ENCODE results near the gene KAZN.

KAZN gene

GRCh38 chr1:14677292-14677971 lies 78.9 kb downstream of the KAZN start:
- DNase-seq (ENCODE audit: low read depth) = peak; percentile 50

- DNase-seq (ENCODE audit: low read depth) = no peak
Measured at GRCh38 chr1:14678011-14678638, 79.6 kb downstream of the KAZN start.

DNA sequence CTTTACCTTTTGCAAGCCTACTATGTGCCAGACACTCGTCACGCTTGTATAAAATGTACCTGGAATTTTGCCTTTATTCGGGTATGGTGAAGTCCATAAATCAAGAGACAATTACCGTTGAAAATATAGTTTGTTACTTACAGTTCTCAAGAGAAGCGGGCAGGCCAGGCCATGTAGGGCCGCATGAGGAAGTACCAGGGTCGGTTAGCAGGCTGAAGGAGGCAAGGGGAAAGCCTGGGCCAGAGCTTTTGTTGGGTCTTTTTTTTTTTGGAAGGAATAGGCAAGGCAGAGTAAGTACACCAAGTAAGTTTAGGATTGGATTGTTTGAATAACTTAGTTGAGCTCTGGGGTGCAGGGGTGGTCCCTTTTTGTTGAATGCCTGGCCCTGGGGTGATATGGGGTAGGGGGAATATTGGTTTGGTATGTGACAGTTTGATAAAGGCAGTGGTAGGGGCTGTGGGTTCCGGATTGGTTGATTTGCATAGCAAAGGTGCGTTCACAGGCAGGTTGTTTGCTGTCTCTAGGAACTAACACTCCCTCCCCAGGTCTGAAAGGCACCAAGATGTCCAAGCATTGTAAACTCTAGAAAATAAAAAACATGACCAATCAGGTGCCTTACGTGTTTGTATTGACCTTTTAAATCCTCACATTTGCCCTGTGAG lies 80.7 kb downstream of the KAZN start:
- DNase-seq (ENCODE audit: low read depth) = no peak

GRCh38 chr1:14681182-14681581 lies 82.7 kb downstream of the KAZN start:
- peak; percentile 38 for DNase-seq (ENCODE audit: low read depth)

DNA sequence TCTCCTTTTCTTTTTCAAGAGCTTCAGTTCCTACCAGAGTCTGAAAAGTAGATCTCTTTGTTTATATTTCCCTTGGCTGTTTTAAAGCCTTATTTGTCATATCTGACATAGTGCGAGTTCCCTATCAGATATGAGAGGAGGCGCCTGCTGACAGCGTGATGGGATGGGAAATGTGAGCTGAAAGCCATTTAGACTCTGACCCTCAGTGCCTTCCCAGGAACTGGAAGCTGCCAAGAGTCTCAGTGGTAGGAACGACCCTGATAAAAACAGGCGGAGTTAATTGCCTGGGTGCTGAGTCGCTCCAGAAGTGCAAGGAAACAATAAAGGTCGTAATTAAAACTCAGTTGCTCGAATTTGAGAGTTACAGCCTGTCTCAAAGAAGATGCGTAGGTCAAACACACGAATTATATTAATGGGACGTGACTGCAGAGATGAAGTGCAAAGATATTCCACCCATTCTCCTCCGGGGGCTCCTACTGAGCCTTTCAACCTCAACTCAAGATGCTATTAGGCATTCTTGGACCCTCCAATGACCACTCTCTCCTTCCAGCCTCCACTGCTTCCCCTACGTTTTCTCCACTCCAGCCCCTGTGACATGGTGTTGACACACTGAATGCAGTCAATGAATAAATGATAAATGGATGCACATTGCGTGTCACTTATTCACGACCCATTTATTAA lies 84.6 kb downstream of the KAZN start:
- no peak for DNase-seq (ENCODE audit: low read depth)

DNA sequence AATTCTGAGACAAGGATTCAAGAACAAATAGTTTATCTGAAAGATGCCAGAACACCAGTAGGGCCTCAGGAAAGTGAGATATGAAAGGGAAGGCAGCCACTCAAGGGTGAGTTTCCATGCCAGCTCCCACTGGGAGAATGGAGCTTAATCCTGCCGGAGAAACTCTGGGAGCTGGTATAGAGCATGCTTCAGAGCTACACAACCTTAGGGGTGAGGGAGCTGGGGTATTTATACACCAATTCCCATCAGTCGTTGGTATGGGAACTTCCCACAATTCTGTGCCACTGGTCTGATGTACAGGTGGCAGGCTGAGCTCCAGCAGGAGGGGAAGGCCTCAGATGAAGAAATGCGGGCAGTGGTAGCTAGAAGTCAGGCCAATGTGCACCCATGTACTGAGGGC lies 86.6 kb downstream of the KAZN start:
- DNase-seq (ENCODE audit: low read depth) = no peak

GRCh38 chr1:14686701-14687100 lies 88.2 kb downstream of the KAZN start:
- DNase-seq (ENCODE audit: low read depth) = no peak

DNA sequence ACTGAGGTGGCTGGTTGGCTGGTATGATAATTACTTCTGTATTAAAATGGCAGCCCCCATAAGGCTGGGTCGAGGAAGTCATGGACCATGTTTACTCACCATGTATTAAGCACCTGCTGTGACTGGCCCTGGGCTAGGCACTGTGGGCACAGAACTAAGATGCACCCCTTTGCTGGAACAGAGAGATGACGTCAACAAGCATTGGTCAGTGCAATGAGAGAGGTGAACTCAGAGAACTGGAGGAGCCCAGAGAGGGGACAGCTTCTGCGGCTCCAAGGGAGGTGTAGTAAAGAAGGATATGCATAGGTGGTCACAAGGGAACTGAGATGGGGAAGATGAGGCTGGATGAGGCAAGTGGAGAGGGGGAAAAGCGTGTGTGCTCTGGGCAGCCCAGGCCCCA lies 88.7 kb downstream of the KAZN start:
- no peak for DNase-seq (ENCODE audit: low read depth)

DNA sequence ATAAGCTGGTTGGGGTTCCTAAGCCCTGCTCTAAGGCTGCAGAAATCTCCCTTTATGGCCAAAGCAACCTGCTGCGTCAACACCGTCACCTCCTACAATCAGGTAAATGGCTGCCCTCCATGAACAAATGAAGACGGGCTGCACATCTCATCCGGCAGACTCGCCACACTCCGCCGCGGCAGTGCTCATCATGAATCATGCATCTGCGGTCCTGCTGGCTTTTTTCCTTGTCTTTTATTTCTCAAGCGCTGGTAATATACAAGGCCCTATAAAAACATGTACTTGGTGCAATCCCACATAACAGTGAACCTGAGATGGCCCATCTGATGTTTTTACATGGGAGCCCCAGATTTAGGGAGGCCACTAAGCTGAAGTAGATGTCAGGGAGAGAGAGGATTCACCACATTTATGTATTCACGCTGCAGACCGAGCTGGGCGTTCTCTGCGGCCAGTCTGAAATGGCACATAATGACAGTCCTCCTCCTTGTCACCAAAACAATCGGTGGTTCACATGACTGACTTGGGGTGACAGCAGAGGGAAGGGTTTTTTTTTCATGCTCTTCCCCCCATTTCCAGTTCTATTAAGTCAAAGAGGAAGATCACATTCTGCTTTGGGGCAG lies 91.6 kb downstream of the KAZN start:
- no peak for DNase-seq (ENCODE audit: low read depth)

- DNase-seq (ENCODE audit: low read depth) = no peak
Measured at GRCh38 chr1:14693949-14694348, 95.5 kb downstream of the KAZN start.

- DNase-seq (ENCODE audit: low read depth) = no peak
Measured at GRCh38 chr1:14694589-14694988, 96.1 kb downstream of the KAZN start.

GRCh38 chr1:14696761-14697160 lies 98.3 kb downstream of the KAZN start:
- DNase-seq (ENCODE audit: low read depth) = no peak

GRCh38 chr1:14697353-14697752 lies 98.9 kb downstream of the KAZN start:
- no peak for DNase-seq (ENCODE audit: low read depth)

GRCh38 chr1:14698314-14698713 lies 99.8 kb downstream of the KAZN start:
- no peak for DNase-seq (ENCODE audit: low read depth)

DNA sequence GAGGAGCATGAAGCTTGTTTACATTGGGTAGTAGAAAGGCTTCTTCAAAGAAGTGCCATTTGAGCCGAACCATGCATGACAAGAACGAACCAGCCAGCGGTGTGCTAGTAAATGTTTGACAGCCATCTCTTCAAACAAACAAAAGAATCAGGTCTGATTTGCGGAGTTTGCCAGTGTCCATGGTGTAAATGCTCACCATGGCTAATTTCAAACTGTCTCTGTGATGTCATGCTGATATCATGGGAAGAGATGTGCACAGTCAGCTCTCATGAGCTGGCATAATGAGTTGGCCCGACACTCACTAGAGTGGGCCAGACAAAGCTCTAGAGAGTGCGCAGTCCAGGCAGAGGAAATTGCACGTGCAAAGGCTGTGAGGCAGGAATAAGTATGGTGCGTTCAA lies 101.1 kb downstream of the KAZN start:
- DNase-seq (ENCODE audit: low read depth) = no peak

- no peak for DNase-seq (ENCODE audit: low read depth)
Measured at GRCh38 chr1:14704846-14705245, 106.4 kb downstream of the KAZN start.

- no peak for DNase-seq (ENCODE audit: low read depth)
Measured at GRCh38 chr1:14705824-14706223, 107.3 kb downstream of the KAZN start.

DNA sequence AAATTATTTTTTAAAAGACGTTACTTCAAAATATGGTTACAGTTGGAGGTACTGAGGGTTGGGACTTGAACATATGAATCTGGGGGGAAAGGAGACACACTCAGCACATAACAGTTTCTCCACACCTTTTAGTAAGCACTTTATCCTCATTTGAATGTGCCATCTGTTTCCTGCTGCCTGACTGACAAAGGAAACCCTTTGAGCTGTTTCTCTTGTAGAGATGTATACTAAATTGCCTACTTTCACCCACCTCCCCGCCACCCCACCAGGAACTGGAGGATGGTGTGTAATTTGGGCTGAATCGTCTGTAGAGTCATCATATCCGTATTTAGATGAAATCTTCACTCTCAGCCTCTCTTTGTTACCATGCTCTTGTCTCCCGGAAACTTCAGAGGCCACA lies 108.1 kb downstream of the KAZN start:
- no peak for DNase-seq (ENCODE audit: low read depth)

DNA sequence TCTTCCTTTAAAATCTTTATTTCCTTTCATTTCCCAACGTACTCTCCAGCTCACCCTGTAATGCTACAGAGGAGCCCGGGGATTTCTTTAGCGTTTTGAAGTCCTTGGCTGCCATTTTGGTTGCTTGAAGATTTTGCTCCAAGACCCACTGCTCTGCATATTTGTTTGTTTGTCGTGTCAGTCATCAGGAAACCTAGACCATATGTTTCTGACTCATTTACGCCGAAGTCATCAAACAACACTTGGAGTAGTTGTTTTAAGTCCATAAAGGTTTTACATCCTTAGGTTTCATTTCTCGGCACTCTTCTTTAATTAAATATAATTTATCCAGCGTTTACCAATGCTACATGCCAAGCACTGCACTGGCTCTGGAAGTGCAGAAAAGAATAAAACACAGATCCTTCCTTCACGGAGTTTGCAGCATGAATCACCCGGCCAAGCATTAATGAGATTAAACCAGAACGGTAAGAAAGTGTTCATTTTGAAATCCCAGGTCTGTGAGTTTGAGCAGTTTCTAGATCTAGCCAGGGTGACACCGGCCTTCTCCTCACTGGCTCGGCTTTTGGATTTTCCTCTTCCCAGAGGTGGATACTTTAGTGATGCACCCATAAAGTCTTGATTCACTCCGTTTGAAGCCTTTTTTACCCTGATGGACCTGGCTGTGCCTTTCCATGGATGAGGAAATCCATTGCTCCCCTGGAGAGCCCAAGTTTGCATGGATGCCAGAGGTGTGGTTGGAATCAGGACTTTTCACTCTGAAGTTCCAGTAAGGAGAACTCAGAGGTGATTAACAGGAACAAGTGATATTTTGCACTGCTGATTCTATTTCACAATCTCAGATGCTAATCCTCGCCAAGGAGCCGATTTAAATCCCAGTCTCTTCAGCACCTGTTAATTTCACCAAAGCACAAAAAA lies 109.3 kb downstream of the KAZN start:
- no peak for DNase-seq (ENCODE audit: low read depth)

- no peak for DNase-seq (ENCODE audit: low read depth)
Measured at GRCh38 chr1:14710331-14710730, 111.8 kb downstream of the KAZN start.

GRCh38 chr1:14712136-14712535 lies 113.7 kb downstream of the KAZN start:
- DNase-seq (ENCODE audit: low read depth) = no peak
